GM12874 (cell line): ENCODE measurements around the gene AHDC1.

Source experiments
- CTCF ChIP-seq: IDR thresholded peaks from 2 replicates; pipeline ENCODE4 v1.5.1; 2011; ENCODE audit warnings: low read depth, mild to moderate bottlenecking, control low read depth, low read length, moderate library complexity; ENCODE audit not compliant: insufficient read depth

The AHDC1 gene

GRCh38 chr1:27554759-27555699, 48.9 kb downstream of the AHDC1 start:
- no peak for TF ChIP-seq CTCF

- no peak for TF ChIP-seq CTCF
Measured at GRCh38 chr1:27554293-27554692, 49.7 kb downstream of the AHDC1 start.

GRCh38 chr1:27552911-27553420, 51.0 kb downstream of the AHDC1 start:
- TF ChIP-seq CTCF, result no peak

GRCh38 chr1:27551953-27552312, 52.0 kb downstream of the AHDC1 start:
- no peak for TF ChIP-seq CTCF

GRCh38 chr1:27551170-27551952, 52.6 kb downstream of the AHDC1 start:
- TF ChIP-seq CTCF, result no peak

- TF ChIP-seq CTCF, result no peak
Measured at GRCh38 chr1:27550510-27551169, 53.3 kb downstream of the AHDC1 start.
